ENCODE data around the gene IP6K3.

IP6K3 gene

GRCh38 chr6:33702345-33702977, 44.2 kb downstream of the IP6K3 start:
- peak; percentile 53 for DNase-seq

GRCh38 chr6:33700391-33701050, 46.2 kb downstream of the IP6K3 start:
- peak; percentile 75 for DNase-seq

- DNase-seq: no peak
These were observed 47.0 kb downstream of the IP6K3 start for GRCh38 chr6:33699739-33700138.

- DNase-seq: no peak
These were observed 47.6 kb downstream of the IP6K3 start for GRCh38 chr6:33699131-33699530.

- no peak for DNase-seq
These were observed 48.2 kb downstream of the IP6K3 start for GRCh38 chr6:33698494-33698893.

GRCh38 chr6:33697845-33698244, 48.9 kb downstream of the IP6K3 start:
- DNase-seq: no peak

- DNase-seq: peak; percentile 46
These were observed 49.9 kb downstream of the IP6K3 start for GRCh38 chr6:33696548-33697518.

- no peak for DNase-seq
These were observed 50.6 kb downstream of the IP6K3 start for GRCh38 chr6:33696076-33696475.

- DNase-seq: no peak
These were observed 51.2 kb downstream of the IP6K3 start for GRCh38 chr6:33695451-33695887.

GRCh38 chr6:33694977-33695376, 51.7 kb downstream of the IP6K3 start:
- no peak for DNase-seq

- DNase-seq: peak; percentile 69
These were observed 52.2 kb downstream of the IP6K3 start for GRCh38 chr6:33694401-33694931.

- no peak for DNase-seq
These were observed 53.3 kb downstream of the IP6K3 start for GRCh38 chr6:33693186-33694105.

GRCh38 chr6:33692760-33693158, 53.9 kb downstream of the IP6K3 start:
- DNase-seq: peak; percentile 74

- no peak for DNase-seq
These were observed 54.5 kb downstream of the IP6K3 start for GRCh38 chr6:33692078-33692759.

GRCh38 chr6:33691456-33692077, 55.1 kb downstream of the IP6K3 start:
- no peak for DNase-seq

GRCh38 chr6:33690766-33691165, 55.9 kb downstream of the IP6K3 start:
- DNase-seq: no peak

- no peak for DNase-seq
These were observed 56.8 kb downstream of the IP6K3 start for GRCh38 chr6:33689879-33690278.

GRCh38 chr6:33689148-33689494, 57.6 kb downstream of the IP6K3 start:
- no peak for DNase-seq

GRCh38 chr6:33688451-33689147, 58.1 kb downstream of the IP6K3 start:
- DNase-seq: no peak

GRCh38 chr6:33688006-33688405, 58.7 kb downstream of the IP6K3 start:
- no peak for DNase-seq

Data from CD4-positive, alpha-beta T cell treated with Interleukin-17A for 1 hour (primary cell).